Measurements from ENCODE around the gene SLC9B2. TPM values are rescaled to one million over a fixed set of nuclear protein-coding genes. Genes with fewer than 3 reads are reported as not detected.

SLC9B2 gene
- total RNA-seq, 1 donor from 2014 or later, result 19.9 TPM

- Mint-ChIP-seq H3K27ac (ENCODE audit: unreplicated experiment) (peak within 1 kb of the TSS; percentile 86), H3K4me3 (ENCODE audit: unreplicated experiment) (peak within 1 kb of the TSS; percentile 76), H3K27me3 (ENCODE audit: unreplicated experiment) (no peaks in the 10 kb centered on the region)
These were observed 57.0 kb downstream of the SLC9B2 start, which contains the start of gene SLC9B1 for GRCh38 chr4:103019308-103020124. TSS of gene SLC9B1 (minus strand) at chr4:103019705. CDS start at chr4:102991711, 27,994 bp downstream.

GRCh38 chr4:103018391-103019307 is 57.9 kb downstream of the SLC9B2 start:
- no peak for TF ChIP-seq CTCF (IDR thresholded peaks at IDR 0.05)
- Mint-ChIP-seq H3K27me3 (ENCODE audit: unreplicated experiment) (no peaks in the 10 kb centered on the region), H3K27ac (ENCODE audit: unreplicated experiment) (peak overlapping the region; percentile 86), H3K9me3 (ENCODE audit: unreplicated experiment) (no peaks in the 10 kb centered on the region), H3K36me3 (ENCODE audit: unreplicated experiment) (no peaks in the 10 kb centered on the region), H3K4me3 (ENCODE audit: unreplicated experiment) (peak overlapping the region; percentile 76), H3K4me1 (ENCODE audit: unreplicated experiment) (peaks cover 4% of the 10 kb centered on the region)
- DNase-seq (ENCODE audit: extremely low spot score, unreplicated experiment), result no peak

More at GRCh38 chr4:103019308-103020124, 57.0 kb downstream of the SLC9B2 start, which contains the start of gene SLC9B1:
- Mint-ChIP-seq H3K4me1 (ENCODE audit: unreplicated experiment) (peaks cover 4% of the 10 kb centered on the region), H3K9me3 (ENCODE audit: unreplicated experiment) (no peaks in the 10 kb centered on the region), H3K36me3 (ENCODE audit: unreplicated experiment) (peaks cover 4% of the 10 kb centered on the region)
- no peak for TF ChIP-seq CTCF (IDR thresholded peaks at IDR 0.05)
- peak; percentile 94 for DNase-seq (ENCODE audit: extremely low spot score, unreplicated experiment)

- Mint-ChIP-seq H3K4me1 (ENCODE audit: unreplicated experiment) (no peaks in the 10 kb centered on the region), H3K27me3 (ENCODE audit: unreplicated experiment) (peaks cover 3% of the 10 kb centered on the region), H3K9me3 (ENCODE audit: unreplicated experiment) (no peaks in the 10 kb centered on the region), H3K4me3 (ENCODE audit: unreplicated experiment) (no peak overlapping the region), H3K27ac (ENCODE audit: unreplicated experiment) (no peak overlapping the region), H3K36me3 (ENCODE audit: unreplicated experiment) (no peaks in the 10 kb centered on the region)
- DNase-seq (ENCODE audit: extremely low spot score, unreplicated experiment), result no peak
- TF ChIP-seq CTCF (IDR thresholded peaks at IDR 0.05), result no peak
These were observed 64.0 kb downstream of the SLC9B2 start for GRCh38 chr4:103012551-103012950.

GRCh38 chr4:103012060-103012459 is 64.5 kb downstream of the SLC9B2 start:
- no peak for TF ChIP-seq CTCF (IDR thresholded peaks at IDR 0.05)
- Mint-ChIP-seq H3K27me3 (ENCODE audit: unreplicated experiment) (peaks cover 4% of the 10 kb centered on the region), H3K4me1 (ENCODE audit: unreplicated experiment) (no peaks in the 10 kb centered on the region), H3K36me3 (ENCODE audit: unreplicated experiment) (no peaks in the 10 kb centered on the region), H3K9me3 (ENCODE audit: unreplicated experiment) (no peaks in the 10 kb centered on the region), H3K27ac (ENCODE audit: unreplicated experiment) (no peak overlapping the region), H3K4me3 (ENCODE audit: unreplicated experiment) (no peak overlapping the region)
- no peak for DNase-seq (ENCODE audit: extremely low spot score, unreplicated experiment)

All from osteocyte (in vitro differentiated cells).